PC-9 (cell line): Measurements from ENCODE around the gene NFIA. TPM values are rescaled to one million over a fixed set of nuclear protein-coding genes. Genes with fewer than 3 reads are reported as not detected.

Experiments
- BruUV-seq: library from RNA; stranded (reverse); fragments of 400-500 nt; replicated peaks from 2 replicates; lab custom pipeline; 2021; lab: Mats Ljungman, UMichigan
- CTCF ChIA-PET: fragments of 300-600 bp; sonication (Branson Sonifier 250); formaldehyde crosslinking; loops from one replicate; lab custom pipeline; 2022; ENCODE audit warnings: antibody characterized with exemption; lab: Charles Lee
- POLR2A ChIA-PET: fragments of 300-600 bp; sonication (Branson Sonifier 250); formaldehyde crosslinking; loops from one replicate; lab custom pipeline; 2022; ENCODE audit warnings: antibody characterized with exemption; ENCODE audit not compliant: unreplicated experiment; lab: Charles Lee
- DNase-seq, 2 experiments: peaks; one replicate each; pipeline versions ENCODE4 v3.0.0 to v3.0.0-alpha.2; 2015 to 2022; ENCODE audit warnings: mixed read lengths in 1 of 2
- H2AFZ ChIP-seq: fragments of 200-600 bp; sonication (generic); 2 replicates; pipeline ENCODE4 v1.8.1; 2017; ENCODE audit warnings: antibody characterized with exemption
- H3F3A ChIP-seq: fragments of 200-600 bp; sonication (generic); 2 replicates; pipeline ENCODE4 v1.8.1; 2017; ENCODE audit warnings: antibody characterized with exemption, mild to moderate bottlenecking, low read depth; ENCODE audit not compliant: insufficient read depth
- H3K27ac ChIP-seq: fragments of 200-600 bp; sonication (generic); 2 replicates; pipeline ENCODE4 v1.6.1; 2016; ENCODE audit warnings: mixed run types
- H3K27me3 ChIP-seq: fragments of 200-600 bp; sonication (generic); 2 replicates; pipeline ENCODE4 v1.6.1; 2016; ENCODE audit warnings: low read depth, mixed run types; ENCODE audit not compliant: insufficient read depth
- H3K36me3 ChIP-seq: fragments of 200-600 bp; sonication (generic); 2 replicates; pipeline ENCODE4 v1.6.1; 2016; ENCODE audit warnings: low read depth, mixed run types
- H3K4me1 ChIP-seq: fragments of 200-600 bp; sonication (generic); replicated peaks from 2 replicates; pipeline ENCODE4 v1.6.1; 2016; ENCODE audit warnings: mixed run types; ENCODE audit not compliant: insufficient read depth
- H3K4me2 ChIP-seq: fragments of 200-600 bp; sonication (generic); 2 replicates; pipeline ENCODE4 v1.6.1; 2017; ENCODE audit warnings: mixed run types
- H3K4me3 ChIP-seq: fragments of 200-600 bp; sonication (generic); 2 replicates; pipeline ENCODE4 v1.6.1; 2016; ENCODE audit warnings: mixed run types
- H3K79me2 ChIP-seq: fragments of 200-600 bp; sonication (generic); 2 replicates; pipeline ENCODE4 v1.6.1; 2017; ENCODE audit warnings: low read depth, mixed run types
- H3K9me2 ChIP-seq: fragments of 200-600 bp; sonication (generic); 2 replicates; pipeline ENCODE4 v1.8.1; 2017; ENCODE audit warnings: mild to moderate bottlenecking; ENCODE audit not compliant: insufficient read depth
- H3K9me3 ChIP-seq: fragments of 200-600 bp; sonication (generic); 2 replicates; pipeline ENCODE4 v1.8.1; 2016; ENCODE audit warnings: low read depth; ENCODE audit not compliant: insufficient read depth
- H4K20me1 ChIP-seq: fragments of 200-600 bp; sonication (generic); 2 replicates; pipeline ENCODE4 v1.8.1; 2017; ENCODE audit not compliant: insufficient read depth
- CTCF ChIP-seq: fragments of 200-600 bp; sonication (generic); conservative IDR thresholded peaks from 2 replicates; pipeline ENCODE4 v1.6.1; 2017; ENCODE audit warnings: mixed run types, antibody characterized with exemption, mild to moderate bottlenecking, moderate library complexity
- EZH2 ChIP-seq: fragments of 200-600 bp; sonication (generic); IDR thresholded peaks from 2 replicates; pipeline ENCODE4 v1.8.0; 2017; ENCODE audit warnings: antibody characterized with exemption, low read depth
- intact Hi-C: fragments of 100-400 bp; cut with micrococcal nuclease; formaldehyde crosslinking; loops from one replicate; pipeline ENCODE4 v1.10.0; 2022; ENCODE audit not compliant: unreplicated experiment
- total RNA-seq: library from RNA; stranded (reverse); gene quantifications from 2 replicates; pipeline ENCODE4 v1.2.3, GENCODE V29; 2021

NFIA gene
- total RNA-seq, 1 experiment from 2014 or later, result 26.7 TPM

DNA sequence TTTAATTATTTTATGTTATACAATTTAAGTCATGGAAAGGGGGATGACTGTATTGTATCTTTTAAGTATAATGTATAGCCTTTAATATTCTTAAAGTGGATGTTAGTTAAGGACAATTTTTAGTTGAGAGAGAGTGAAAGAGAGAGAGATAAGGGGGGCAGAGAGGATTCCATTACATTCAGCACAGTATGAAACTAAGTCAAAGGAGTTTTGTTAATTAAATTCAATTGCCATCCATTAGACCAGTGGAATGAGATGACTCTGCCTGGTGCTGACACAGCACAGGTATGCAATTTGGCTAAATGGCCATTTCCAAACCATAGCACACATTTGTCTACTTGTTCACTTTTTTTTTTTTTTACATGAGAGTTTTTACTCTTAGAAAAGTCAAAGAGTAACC, 27.5 kb downstream of the NFIA start:
- no peak overlapping the region for H3K4me3 ChIP-seq
- H3K4me1 ChIP-seq, result no peaks in the 10 kb centered on the region
- DNase-seq, result no peak
- POLR2A ChIA-PET, result no interaction called here
- no peak overlapping the region for H3K4me2 ChIP-seq
- H3F3A ChIP-seq, result no peaks in the 10 kb centered on the region
- no peaks in the 10 kb centered on the region for H3K27me3 ChIP-seq
- no peak overlapping the region for H3K27ac ChIP-seq
- H3K36me3 ChIP-seq, result 0 out of 2 replicates have a peak, but pooled peaks cover 10% of the 10 kb centered on the region
- H3K79me2 ChIP-seq, result peaks cover 52% of the 10 kb centered on the region
- CTCF ChIA-PET, result no interaction called here
- no peaks in the 10 kb centered on the region for H3K9me2 ChIP-seq
- no peak for TF ChIP-seq EZH2
- no peak for TF ChIP-seq CTCF
- BruUV-seq, result no TSS peak
- H2AFZ ChIP-seq, result no peak overlapping the region
- intact Hi-C loops, result no loop called here
- H3K9me3 ChIP-seq, result no peaks in the 10 kb centered on the region
- no peaks in the 10 kb centered on the region for H4K20me1 ChIP-seq

GRCh38 chr1:61110554-61110953, 28.2 kb downstream of the NFIA start:
- DNase-seq, result no peak
- TF ChIP-seq EZH2, result no peak
- TF ChIP-seq CTCF, result no peak
- BruUV-seq, result no TSS peak
- Histone ChIP-seq H4K20me1 (no peaks in the 10 kb centered on the region), H3K27ac (no peak overlapping the region), H3K4me3 (no peak overlapping the region), H3K36me3 (0 out of 2 replicates have a peak, but pooled peaks cover 10% of the 10 kb centered on the region), H3K9me3 (no peaks in the 10 kb centered on the region), H2AFZ (no peak overlapping the region), H3K4me2 (no peak overlapping the region), H3K9me2 (no peaks in the 10 kb centered on the region), H3F3A (no peaks in the 10 kb centered on the region), H3K27me3 (no peaks in the 10 kb centered on the region), H3K79me2 (peaks cover 46% of the 10 kb centered on the region), H3K4me1 (no peaks in the 10 kb centered on the region)
- ChIA-PET CTCF (no interaction called here), POLR2A (no interaction called here)
- intact Hi-C loops, result no loop called here

- BruUV-seq, result no TSS peak
- Histone ChIP-seq H3K9me2 (no peaks in the 10 kb centered on the region), H4K20me1 (no peaks in the 10 kb centered on the region), H3K4me3 (no peak overlapping the region), H3K27ac (no peak overlapping the region), H3F3A (no peaks in the 10 kb centered on the region), H3K4me1 (no peaks in the 10 kb centered on the region), H2AFZ (no peak overlapping the region), H3K79me2 (peaks cover 50% of the 10 kb centered on the region), H3K4me2 (no peak overlapping the region), H3K27me3 (no peaks in the 10 kb centered on the region), H3K36me3 (0 out of 2 replicates have a peak, but pooled peaks cover 10% of the 10 kb centered on the region), H3K9me3 (no peaks in the 10 kb centered on the region)
- POLR2A ChIA-PET, result no interaction called here
- no peak for DNase-seq
- TF ChIP-seq CTCF, result no peak
- no peak for TF ChIP-seq EZH2
- intact Hi-C loops, result no loop called here
- CTCF ChIA-PET, result interaction anchor here (0.7 kb wide), 1 partner anchor 39 kb away, joined by 3 read pairs; no protein-coding TSS in a partner anchor
Observed at GRCh38 chr1:61111084-61112004, 29.0 kb downstream of the NFIA start.
